ENCODE data around the gene AXIN1.

DNA sequence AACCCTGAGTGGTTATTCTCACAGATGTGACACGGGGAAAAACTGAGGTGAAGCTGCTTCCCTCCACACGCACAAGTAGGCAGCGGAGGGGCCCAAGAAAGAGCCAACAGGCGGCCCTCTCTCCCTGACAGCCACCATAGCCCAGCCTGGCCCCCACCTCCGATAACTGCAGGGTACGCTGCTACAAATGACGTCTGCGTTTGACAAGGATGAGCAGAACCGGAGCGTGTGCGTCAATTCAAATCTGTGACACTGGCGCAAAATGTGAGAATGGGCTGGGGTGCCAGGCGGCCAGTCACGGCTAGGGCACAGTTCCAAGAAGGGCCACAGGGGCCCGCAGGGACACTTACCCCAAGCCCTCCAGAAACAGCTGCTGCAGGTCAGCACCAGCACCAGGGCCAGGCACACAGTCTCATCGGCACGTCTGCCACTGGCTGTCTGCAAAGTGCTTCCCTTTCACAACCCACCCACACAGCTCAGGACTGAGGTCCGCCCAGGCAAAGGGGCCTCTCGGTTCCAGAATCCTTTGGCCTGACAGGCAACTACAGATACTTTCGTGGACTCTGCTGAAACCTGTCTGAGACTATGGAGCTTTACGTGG is 14.4 kb downstream of the AXIN1 start:
- TF ChIP-seq, protein P1, sequence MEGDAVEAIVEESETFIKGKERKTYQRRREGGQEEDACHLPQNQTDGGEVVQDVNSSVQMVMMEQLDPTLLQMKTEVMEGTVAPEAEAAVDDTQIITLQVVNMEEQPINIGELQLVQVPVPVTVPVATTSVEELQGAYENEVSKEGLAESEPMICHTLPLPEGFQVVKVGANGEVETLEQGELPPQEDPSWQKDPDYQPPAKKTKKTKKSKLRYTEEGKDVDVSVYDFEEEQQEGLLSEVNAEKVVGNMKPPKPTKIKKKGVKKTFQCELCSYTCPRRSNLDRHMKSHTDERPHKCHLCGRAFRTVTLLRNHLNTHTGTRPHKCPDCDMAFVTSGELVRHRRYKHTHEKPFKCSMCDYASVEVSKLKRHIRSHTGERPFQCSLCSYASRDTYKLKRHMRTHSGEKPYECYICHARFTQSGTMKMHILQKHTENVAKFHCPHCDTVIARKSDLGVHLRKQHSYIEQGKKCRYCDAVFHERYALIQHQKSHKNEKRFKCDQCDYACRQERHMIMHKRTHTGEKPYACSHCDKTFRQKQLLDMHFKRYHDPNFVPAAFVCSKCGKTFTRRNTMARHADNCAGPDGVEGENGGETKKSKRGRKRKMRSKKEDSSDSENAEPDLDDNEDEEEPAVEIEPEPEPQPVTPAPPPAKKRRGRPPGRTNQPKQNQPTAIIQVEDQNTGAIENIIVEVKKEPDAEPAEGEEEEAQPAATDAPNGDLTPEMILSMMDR (conservative IDR thresholded peaks at IDR 0.05 in 1 of 2, IDR thresholded peaks at IDR 0.05 in 1 of 2; ENCODE audit: low read depth in 1 of 2, low read length in 2 of 2) = no peak
- no peak for TF ChIP-seq EZH2 (IDR thresholded peaks at IDR 0.05; ENCODE audit: low read length, missing control alignments)
